H1 (cell line): ENCODE data around the gene DISC1. TPM values are rescaled to one million over a fixed set of nuclear protein-coding genes. Genes with fewer than 3 reads are reported as not detected.
A peak's percentile ranks its signal among the peaks of the same experiment; 100 is the strongest.

Source experiments
- CTCF ChIA-PET: fragments of 300-600 bp; sonication (Branson Sonifier 250); formaldehyde crosslinking; loops from one replicate; lab custom pipeline; 2021; ENCODE audit not compliant: partially characterized antibody; lab: Charles Lee
- POLR2A ChIA-PET: fragments of 300-600 bp; sonication (Branson Sonifier 250); formaldehyde crosslinking; loops from one replicate; lab custom pipeline; 2021; ENCODE audit warnings: inconsistent platforms; ENCODE audit not compliant: partially characterized antibody; lab: Charles Lee
- DNase-seq, 2 experiments: peaks; one replicate each; pipeline versions ENCODE4 v3.0.0 to v3.0.0-alpha.2; 2010 to 2022; ENCODE audit warnings: low spot score in 2 of 2, low read depth in 1 of 2, mixed read lengths in 1 of 2
- FAIRE-seq: peaks from 2 replicates; lab custom pipeline; 2011; peaks lifted over from hg19 to GRCh38; lab: Jason Lieb, UNC
- H2AFZ ChIP-seq: 2 replicates; pipeline ENCODE4 v1.8.1; 2012; ENCODE audit warnings: low read length, inconsistent platforms
- H2AK5ac ChIP-seq: 2 replicates; pipeline ENCODE4 v1.6.1; 2013; ENCODE audit warnings: low read depth, low read length
- H2BK120ac ChIP-seq: replicated peaks from 2 replicates; pipeline ENCODE3; 2013; ENCODE audit warnings: low read depth, low read length, inconsistent platforms
- H2BK12ac ChIP-seq: 2 replicates; pipeline ENCODE4 v1.6.1; 2013; ENCODE audit warnings: low read depth, low read length
- H2BK15ac ChIP-seq: 2 replicates; pipeline ENCODE4 v1.6.1; 2013; ENCODE audit warnings: low read length
- H2BK20ac ChIP-seq: 2 replicates; pipeline ENCODE4 v1.6.1; 2013; ENCODE audit warnings: low read length
- H2BK5ac ChIP-seq: 2 replicates; pipeline ENCODE4 v1.6.1; 2013; ENCODE audit warnings: low read depth, low read length
- H3K14ac ChIP-seq: 2 replicates; pipeline ENCODE4 v1.6.1; 2013; ENCODE audit warnings: inconsistent platforms; ENCODE audit not compliant: insufficient read length
- H3K18ac ChIP-seq: 2 replicates; pipeline ENCODE4 v1.6.1; 2013; ENCODE audit warnings: low read length; ENCODE audit errors: extremely low read depth
- H3K23ac ChIP-seq: 2 replicates; pipeline ENCODE4 v1.6.1; 2013; ENCODE audit warnings: inconsistent platforms; ENCODE audit not compliant: insufficient read length
- H3K23me2 ChIP-seq: 2 replicates; pipeline ENCODE4 v1.6.1; 2013; ENCODE audit warnings: low read depth, low read length
- H3K27ac ChIP-seq: 2 replicates; pipeline ENCODE4 v1.6.1; 2011; ENCODE audit warnings: low read depth, low read length, inconsistent platforms
- H3K27me3 ChIP-seq, 4 experiments: replicated peaks in 1 of 4; 1 replicate in 1 of 4; 2 replicates in 3 of 4; pipeline versions ENCODE4 v1.6.1 to v1.8.1; 2011 to 2013; ENCODE audit warnings: low read length in 3 of 4, mild to moderate bottlenecking in 3 of 4, inconsistent platforms in 2 of 4, mixed read lengths in 2 of 4, moderate library complexity in 1 of 4; ENCODE audit not compliant: control insufficient read depth in 3 of 4, insufficient read depth in 3 of 4; ENCODE audit errors: extremely low read depth in 1 of 4
- H3K36me3 ChIP-seq, 4 experiments: 2 replicates each; pipeline versions ENCODE4 v1.6.1 to v1.8.1; 2011 to 2013; ENCODE audit warnings: mild to moderate bottlenecking in 4 of 4, low read length in 3 of 4, moderate library complexity in 2 of 4, control low read depth in 1 of 4, inconsistent platforms in 1 of 4; ENCODE audit not compliant: insufficient read depth in 4 of 4, control insufficient read depth in 2 of 4
- H3K4ac ChIP-seq: replicated peaks from 2 replicates; pipeline ENCODE3; 2013; ENCODE audit warnings: low read length, low read depth, mixed read lengths, inconsistent platforms; ENCODE audit not compliant: insufficient read length
- H3K4me1 ChIP-seq, 4 experiments: replicated peaks in 1 of 4; 1 replicate in 1 of 4; 2 replicates in 3 of 4; pipeline versions ENCODE4 v1.6.1 to v1.8.1; 2011 to 2013; ENCODE audit warnings: low read length in 3 of 4, inconsistent platforms in 2 of 4, mixed read lengths in 1 of 4; ENCODE audit not compliant: insufficient read depth in 4 of 4, control insufficient read depth in 3 of 4
- H3K4me2 ChIP-seq, 2 experiments: 2 replicates each; pipeline versions ENCODE4 v1.6.1 to v1.8.1; 2011 to 2013; ENCODE audit warnings: low read depth in 2 of 2, low read length in 2 of 2, control low read depth in 1 of 2, inconsistent platforms in 1 of 2, mild to moderate bottlenecking in 1 of 2; ENCODE audit not compliant: insufficient read depth in 1 of 2
- H3K4me3 ChIP-seq, 4 experiments: fragments of 200-600, 300-600 bp in 1 of 4; sonication (generic), shearing (Covaris generic), sonication (Bioruptor Twin) in 1 of 4; 2 replicates each; pipeline versions ENCODE4 v1.5.1 to v1.8.1; 2011 to 2016; ENCODE audit warnings: low read length in 4 of 4, low read depth in 3 of 4, control low read depth in 2 of 4, inconsistent platforms in 2 of 4, mild to moderate bottlenecking in 2 of 4, mixed read lengths in 1 of 4, moderate library complexity in 1 of 4; ENCODE audit not compliant: insufficient read depth in 2 of 4; ENCODE audit errors: extremely low read depth in 1 of 4
- H3K56ac ChIP-seq: replicated peaks from 2 replicates; pipeline ENCODE3; 2013; ENCODE audit warnings: low read depth, mild to moderate bottlenecking, mixed read lengths, low read length, inconsistent platforms; ENCODE audit not compliant: insufficient read length
- H3K79me1 ChIP-seq: 2 replicates; pipeline ENCODE4 v1.6.1; 2013; ENCODE audit warnings: low read depth, low read length, control low read depth
- H3K79me2 ChIP-seq, 2 experiments: 2 replicates each; pipeline versions ENCODE4 v1.6.1 to v1.8.1; 2012 to 2013; ENCODE audit warnings: low read length in 2 of 2, mild to moderate bottlenecking in 2 of 2, inconsistent platforms in 1 of 2; ENCODE audit not compliant: insufficient read depth in 2 of 2, control insufficient read depth in 1 of 2
- H3K9ac ChIP-seq, 4 experiments: replicated peaks in 1 of 4; 1 replicate in 1 of 4; 2 replicates in 3 of 4; pipeline versions ENCODE4 v1.6.1 to v1.8.1; 2011 to 2013; ENCODE audit warnings: low read depth in 3 of 4, low read length in 3 of 4, control low read depth in 2 of 4, mild to moderate bottlenecking in 2 of 4, moderate library complexity in 2 of 4, inconsistent platforms in 1 of 4; ENCODE audit errors: extremely low read depth in 1 of 4
- H3K9me3 ChIP-seq, 2 experiments: 2 replicates each; pipeline versions ENCODE4 v1.6.1 to v1.8.1; 2012 to 2013; ENCODE audit warnings: mild to moderate bottlenecking in 2 of 2, moderate library complexity in 2 of 2, control low read depth in 1 of 2, inconsistent platforms in 1 of 2, low read depth in 1 of 2, low read length in 1 of 2, mixed read lengths in 1 of 2; ENCODE audit not compliant: insufficient read depth in 2 of 2
- H4K20me1 ChIP-seq, 2 experiments: replicated peaks in 1 of 2; 2 replicates each; pipeline versions ENCODE3 to v1.8.1; 2011 to 2013; ENCODE audit warnings: inconsistent platforms in 2 of 2, low read length in 2 of 2, mild to moderate bottlenecking in 1 of 2; ENCODE audit not compliant: insufficient read depth in 2 of 2, control insufficient read depth in 1 of 2
- H4K5ac ChIP-seq: 2 replicates; pipeline ENCODE4 v1.6.1; 2013; ENCODE audit warnings: low read length, low read depth, mixed read lengths, inconsistent platforms; ENCODE audit not compliant: insufficient read length
- H4K8ac ChIP-seq: 2 replicates; pipeline ENCODE4 v1.8.0; 2013; ENCODE audit warnings: mild to moderate bottlenecking, moderate library complexity, low read length, inconsistent platforms; ENCODE audit not compliant: insufficient read depth; ENCODE audit errors: extremely low read depth
- H4K91ac ChIP-seq: replicated peaks from 2 replicates; pipeline ENCODE3; 2013; ENCODE audit warnings: low read length, mixed read lengths, inconsistent platforms; ENCODE audit not compliant: insufficient read length
- NANOG ChIP-seq: IDR thresholded peaks from 2 replicates; pipeline ENCODE4 v1.6.1; 2011; ENCODE audit warnings: low read length, low read depth, mild to moderate bottlenecking, inconsistent platforms; ENCODE audit not compliant: insufficient read depth, poor library complexity, severe bottlenecking
- SAP30 ChIP-seq: fragments of 300-600 bp; sonication (generic); IDR thresholded peaks from 2 replicates; pipeline ENCODE4 v1.7.1; 2012; ENCODE audit warnings: low read length, moderate library complexity, mild to moderate bottlenecking, inconsistent platforms; ENCODE audit not compliant: insufficient read depth, insufficient replicate concordance
- WGBS, 2 experiments: shearing (Covaris generic) in 1 of 2; methylation state at CpG; one replicate each; pipeline versions ENCODE4 v1.1.6 to v1.1.7; 2013 to 2015; ENCODE audit warnings: low lambda C conversion rate in 2 of 2, mixed read lengths in 2 of 2, inconsistent platforms in 1 of 2, low coverage in 1 of 2, missing lambda C conversion rate in 1 of 2; ENCODE audit not compliant: insufficient replicate concordance in 2 of 2, insufficient coverage in 1 of 2, insufficient read length in 1 of 2; ENCODE audit errors: extremely low coverage in 1 of 2, missing lambda C conversion rate in 1 of 2; 5-methylcytosine and 5-hydroxymethylcytosine counted together
- polyA plus RNA-seq, 7 experiments: library from polyadenylated mRNA; depleted of rRNA in 3 of 7; stranded (reverse) in 5 of 7; unstranded in 2 of 7; fragments of >200 nt in 5 of 7; fragments of 200-250 nt in 2 of 7; gene quantifications; 1 replicate in 5 of 7; 2 replicates in 1 of 7; 4 replicates in 1 of 7; pipeline versions ENCODE4 v1.2.1 to v1.2.3, GENCODE V29; 2011 to 2013; ENCODE audit warnings: missing spikeins in 2 of 7, mixed read lengths in 2 of 7
- total RNA-seq: library from RNA; stranded (reverse); fragmentation: NEBNext Ultra II Directional; extraction: Animal tissue kit (Norgen Biotek cat#: 25700); gene quantifications from 2 replicates; pipeline ENCODE4 v1.2.1, GENCODE V29; 2021

DISC1 gene
- total and polyA plus RNA-seq, 2 of the 8 experiments (the other 6 are each of a cell fraction or from before 2014, with no cell fraction given), result 1.1 to 3.5 TPM

- no peak overlapping the region for H3K14ac ChIP-seq
- H2BK20ac ChIP-seq, result no peak overlapping the region
- no peak overlapping the region for H2BK5ac ChIP-seq
- H4K5ac ChIP-seq, result no peak overlapping the region
- H3K27me3 ChIP-seq, result no peaks in the 10 kb centered on the region; a peak in 1 of 7 replicates
- no peak overlapping the region for H3K23ac ChIP-seq
- H3K79me2 ChIP-seq, result no peaks in the 10 kb centered on the region
- no peak overlapping the region for H3K4me3 ChIP-seq
- POLR2A ChIA-PET, result no interaction called here
- no peak overlapping the region for H4K8ac ChIP-seq
- no peak for TF ChIP-seq NANOG
- TF ChIP-seq SAP30, result no peak
- TF ChIP-seq, all 59 proteins: peak for 0
- WGBS, 2 experiments, result 86% methylated on average over 15 of the region's 15 CpGs; no CpG with 5 or more reads in 1 of the 2 experiments
- H2BK120ac ChIP-seq, result no peak overlapping the region
- H2BK12ac ChIP-seq, result no peak overlapping the region
- H2AK5ac ChIP-seq, result no peak overlapping the region
- H3K9ac ChIP-seq, result 0 out of 7 replicates have a peak overlapping the region, but pooled peaks of 1 of the 4 experiments have one; percentile 8
- H3K56ac ChIP-seq, result no peak overlapping the region
- H3K27ac ChIP-seq, result no peak overlapping the region
- H3K4ac ChIP-seq, result no peak overlapping the region
- H2AFZ ChIP-seq, result no peak overlapping the region
- H3K36me3 ChIP-seq, result no peaks in the 10 kb centered on the region
- H4K91ac ChIP-seq, result no peak overlapping the region
- H3K4me1 ChIP-seq, result peaks cover 0 to 5% (median 1%) of the 10 kb centered on the region in 4 experiments; a peak in 2 of 7 replicates
- H3K4me2 ChIP-seq, result no peak overlapping the region
- H3K9me3 ChIP-seq, result peaks cover 12 to 15% of the 10 kb centered on the region in 2 experiments; a peak in 3 of 4 replicates
- H3K18ac ChIP-seq, result no peak overlapping the region
- H2BK15ac ChIP-seq, result no peak overlapping the region; the same call in 1 of the 2 replicates
- DNase-seq (no peak), FAIRE-seq (no peak)
- H4K20me1 ChIP-seq, result no peaks in the 10 kb centered on the region
- H3K79me1 ChIP-seq, result no peaks in the 10 kb centered on the region
- CTCF ChIA-PET, result interaction anchor here (0.6 to 3.1 kb wide), 5 partner anchors 16 to 150 kb away, joined by 3 to 24 read pairs (median 3); no protein-coding TSS in a partner anchor
- no peaks in the 10 kb centered on the region for H3K23me2 ChIP-seq
Measured at GRCh38 chr1:231933711-231934626, 307.4 kb downstream of the DISC1 start.
